Gastrocnemius medialis (tissue), 4 donors: Measurements from ENCODE around the gene MBD3L4.
"Not testable (repeated sequence)": the region's sequence is repeated elsewhere in the genome, so short reads cannot be mapped to it uniquely, and the experiment has no call there.

Source experiments
- POLR2A ChIP-seq, 2 donors: fragments of 450-650 bp; IDR thresholded peaks; one replicate each; pipeline ENCODE4 v1.6.1; 2017; ENCODE audit warnings: antibody characterized with exemption in 2 of 2, mild to moderate bottlenecking in 2 of 2, moderate library complexity in 2 of 2
- TF ChIP-seq, protein P1 (sequence below), 5 experiments: fragments of 450-650 bp in 3 of 5; fragments of 200-600 bp in 2 of 5; sonication (generic) in 2 of 5; IDR thresholded peaks in 4 of 5; conservative IDR thresholded peaks in 1 of 5; 1 replicate in 4 of 5; 2 replicates in 1 of 5; pipeline ENCODE4 v1.5.1; 2016 to 2019; ENCODE audit warnings: antibody characterized with exemption in 5 of 5, mild to moderate bottlenecking in 3 of 5, moderate library complexity in 3 of 5

DNA sequence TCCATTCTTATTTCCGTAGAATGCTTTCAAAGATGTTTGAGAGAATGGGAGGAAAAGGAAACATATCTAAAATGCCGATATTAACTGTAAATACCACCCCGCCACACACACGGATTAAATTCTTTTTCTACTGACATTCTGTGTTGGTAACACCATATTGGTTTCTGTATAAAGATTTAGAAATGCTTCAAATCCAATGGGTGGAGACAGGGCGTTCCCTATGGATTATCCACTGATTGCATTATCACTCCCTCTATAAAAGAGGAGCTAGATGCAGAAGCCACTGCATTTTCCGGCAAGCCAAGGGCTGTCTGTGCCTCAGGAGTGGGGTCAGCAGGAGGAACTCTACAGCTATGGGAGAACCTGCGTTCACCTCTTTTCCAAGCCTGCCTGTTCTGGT lies 9.0 kb upstream of the MBD3L4 start, which contains the start of gene MBD3L2:
- not testable (repeated sequence) for TF ChIP-seq POLR2A (IDR thresholded peaks at IDR 0.05)
- TF ChIP-seq, protein P1, sequence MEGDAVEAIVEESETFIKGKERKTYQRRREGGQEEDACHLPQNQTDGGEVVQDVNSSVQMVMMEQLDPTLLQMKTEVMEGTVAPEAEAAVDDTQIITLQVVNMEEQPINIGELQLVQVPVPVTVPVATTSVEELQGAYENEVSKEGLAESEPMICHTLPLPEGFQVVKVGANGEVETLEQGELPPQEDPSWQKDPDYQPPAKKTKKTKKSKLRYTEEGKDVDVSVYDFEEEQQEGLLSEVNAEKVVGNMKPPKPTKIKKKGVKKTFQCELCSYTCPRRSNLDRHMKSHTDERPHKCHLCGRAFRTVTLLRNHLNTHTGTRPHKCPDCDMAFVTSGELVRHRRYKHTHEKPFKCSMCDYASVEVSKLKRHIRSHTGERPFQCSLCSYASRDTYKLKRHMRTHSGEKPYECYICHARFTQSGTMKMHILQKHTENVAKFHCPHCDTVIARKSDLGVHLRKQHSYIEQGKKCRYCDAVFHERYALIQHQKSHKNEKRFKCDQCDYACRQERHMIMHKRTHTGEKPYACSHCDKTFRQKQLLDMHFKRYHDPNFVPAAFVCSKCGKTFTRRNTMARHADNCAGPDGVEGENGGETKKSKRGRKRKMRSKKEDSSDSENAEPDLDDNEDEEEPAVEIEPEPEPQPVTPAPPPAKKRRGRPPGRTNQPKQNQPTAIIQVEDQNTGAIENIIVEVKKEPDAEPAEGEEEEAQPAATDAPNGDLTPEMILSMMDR (IDR thresholded peaks at IDR 0.05 in 4 of 5, conservative IDR thresholded peaks at IDR 0.05 in 1 of 5) = not testable (repeated sequence)
